ENCODE data around the gene TOP2B. TPM values are rescaled to one million over a fixed set of nuclear protein-coding genes. Genes with fewer than 3 reads are reported as not detected.

Gene TOP2B
- total RNA-seq, 1 donor from 2014 or later = 83.4 TPM

GRCh38 chr3:25690768-25691533 is 26.2 kb upstream of the TOP2B start:
- Histone ChIP-seq H3K9me3 (no peaks in the 10 kb centered on the region), H3K36me3 (no peaks in the 10 kb centered on the region), H3K4me3 (no peak overlapping the region), H3K27ac (no peak overlapping the region), H3K27me3 (no peaks in the 10 kb centered on the region), H3K4me1 (no peaks in the 10 kb centered on the region)
- ATAC-seq (no peak), DNase-seq (no peak)
- intact Hi-C loops (cut with DNase I) = no loop called here
- TF ChIP-seq CTCF (IDR thresholded peaks at IDR 0.05) = no peak

DNA sequence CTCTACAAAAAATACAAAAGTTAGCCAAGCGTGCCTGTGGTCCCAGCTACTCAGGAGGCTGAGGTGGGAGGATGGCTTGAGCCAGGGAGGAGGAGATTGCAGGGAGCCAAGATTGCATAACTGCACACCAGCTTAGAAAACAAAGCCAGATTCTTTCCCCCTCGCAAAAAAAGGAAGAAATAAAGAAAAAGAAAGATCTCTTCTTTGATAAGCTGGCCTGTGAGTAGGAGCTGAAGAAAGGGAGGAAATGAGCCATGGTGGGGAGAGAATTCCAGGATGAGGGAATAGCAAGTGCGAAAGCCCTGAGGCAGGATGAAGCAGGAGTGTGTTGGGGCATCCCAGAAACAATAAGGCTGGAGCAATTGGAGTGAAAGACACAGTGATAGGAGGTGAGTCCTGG is 24.5 kb upstream of the TOP2B start:
- H3K9me3 ChIP-seq = no peaks in the 10 kb centered on the region
- H3K4me1 ChIP-seq = no peaks in the 10 kb centered on the region
- no peaks in the 10 kb centered on the region for H3K36me3 ChIP-seq
- no peaks in the 10 kb centered on the region for H3K27me3 ChIP-seq
- TF ChIP-seq CTCF (IDR thresholded peaks at IDR 0.05) = no peak
- intact Hi-C loops (cut with DNase I) = no loop called here
- DNase-seq (no peak), ATAC-seq (no peak)
- no peak overlapping the region for H3K27ac ChIP-seq
- no peak overlapping the region for H3K4me3 ChIP-seq

DNA sequence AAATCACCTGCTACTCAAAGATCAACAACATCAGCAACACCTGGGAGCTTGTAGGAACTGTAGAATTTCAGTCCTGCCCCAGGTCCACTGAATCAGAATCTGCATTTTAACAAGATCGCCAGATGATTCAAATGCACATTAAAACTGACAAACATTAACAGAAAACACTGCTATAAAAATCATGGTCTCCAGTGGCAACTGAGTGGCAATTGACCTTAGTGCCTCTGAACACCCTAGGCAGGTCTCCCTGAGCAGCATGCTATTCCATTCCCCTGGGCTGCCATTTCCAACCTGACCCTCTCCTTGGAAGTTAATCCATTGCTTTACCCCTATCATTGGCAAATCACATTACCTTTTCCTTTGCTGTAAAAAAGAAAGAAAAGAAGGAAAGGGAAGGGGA is 23.0 kb upstream of the TOP2B start:
- ATAC-seq = no peak
- no peak for TF ChIP-seq CTCF (IDR thresholded peaks at IDR 0.05)
- H3K27ac ChIP-seq = no peak overlapping the region
- DNase-seq = no peak
- no peaks in the 10 kb centered on the region for H3K36me3 ChIP-seq
- no peaks in the 10 kb centered on the region for H3K9me3 ChIP-seq
- intact Hi-C loops (cut with DNase I) = no loop called here
- no peak overlapping the region for H3K4me3 ChIP-seq
- H3K27me3 ChIP-seq = no peaks in the 10 kb centered on the region
- H3K4me1 ChIP-seq = no peaks in the 10 kb centered on the region

DNA sequence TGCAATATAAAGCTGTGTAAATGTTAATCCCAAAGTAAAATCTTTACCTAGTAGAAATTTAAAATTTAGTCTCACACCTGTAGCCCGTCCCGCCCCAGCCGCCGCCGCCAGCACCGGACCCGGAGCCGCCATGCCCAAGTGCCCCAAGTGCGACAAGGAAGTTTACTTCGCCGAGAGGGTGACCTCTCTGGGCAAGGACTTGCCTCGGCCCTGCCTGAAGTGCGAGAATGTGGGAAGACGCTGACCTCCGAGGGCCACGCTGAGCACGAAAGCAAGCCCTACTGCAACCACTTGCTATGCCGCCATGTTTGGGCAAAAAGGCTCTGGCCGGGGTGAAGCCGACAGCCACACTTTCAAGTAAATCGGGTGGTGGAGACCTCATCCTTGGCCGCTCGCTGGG is 22.1 kb upstream of the TOP2B start:
- H3K27me3 ChIP-seq = no peaks in the 10 kb centered on the region
- intact Hi-C loops (cut with DNase I) = no loop called here
- no peak for TF ChIP-seq CTCF (IDR thresholded peaks at IDR 0.05)
- no peak for DNase-seq
- no peaks in the 10 kb centered on the region for H3K9me3 ChIP-seq
- no peaks in the 10 kb centered on the region for H3K36me3 ChIP-seq
- H3K27ac ChIP-seq = no peak overlapping the region
- no peaks in the 10 kb centered on the region for H3K4me1 ChIP-seq
- ATAC-seq = no peak
- no peak overlapping the region for H3K4me3 ChIP-seq

DNA sequence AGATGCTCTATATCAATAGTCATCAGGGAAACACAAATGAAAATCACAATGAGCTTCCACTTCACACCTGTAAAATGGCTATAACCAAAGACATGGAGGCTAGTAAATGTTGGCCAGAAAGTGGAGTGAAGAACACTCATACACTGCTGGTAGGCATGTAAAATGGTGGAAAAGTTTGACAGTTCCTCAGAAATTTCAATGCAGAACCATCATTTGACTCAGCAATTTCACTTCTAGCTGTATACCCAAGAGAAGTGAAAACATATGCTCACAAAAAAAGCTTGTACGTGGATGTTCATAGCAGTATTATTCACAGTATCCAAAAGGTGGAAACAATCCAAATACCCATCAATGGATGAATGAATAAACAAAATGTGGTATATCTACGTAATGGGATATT is 19.2 kb upstream of the TOP2B start:
- intact Hi-C loops (cut with DNase I) = no loop called here
- no peak for DNase-seq
- H3K36me3 ChIP-seq = no peaks in the 10 kb centered on the region
- H3K9me3 ChIP-seq = no peaks in the 10 kb centered on the region
- H3K4me1 ChIP-seq = no peaks in the 10 kb centered on the region
- TF ChIP-seq CTCF (IDR thresholded peaks at IDR 0.05) = no peak
- no peaks in the 10 kb centered on the region for H3K27me3 ChIP-seq
- ATAC-seq = no peak
- no peak overlapping the region for H3K27ac ChIP-seq
- H3K4me3 ChIP-seq = no peak overlapping the region

DNA sequence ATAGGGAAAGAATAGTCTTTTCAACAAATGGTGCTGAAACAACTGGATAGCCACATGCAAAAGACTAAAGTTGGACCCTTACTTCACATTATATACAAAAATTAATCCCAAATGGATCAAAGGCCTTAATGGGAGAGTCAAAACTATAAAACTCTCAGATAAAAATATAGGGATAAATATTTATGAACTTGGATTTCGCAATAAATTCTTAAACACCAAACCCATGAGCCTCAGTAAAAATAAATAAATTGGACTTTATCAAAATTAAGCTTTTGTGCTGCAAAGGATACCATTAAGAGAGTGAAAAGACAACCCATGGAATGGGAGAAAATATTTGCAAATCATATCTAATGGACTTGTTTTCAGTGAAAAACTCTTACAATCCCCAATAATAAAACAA is 18.7 kb upstream of the TOP2B start:
- no peaks in the 10 kb centered on the region for H3K27me3 ChIP-seq
- no peak for DNase-seq
- no peaks in the 10 kb centered on the region for H3K36me3 ChIP-seq
- no peak overlapping the region for H3K4me3 ChIP-seq
- ATAC-seq = no peak
- intact Hi-C loops (cut with DNase I) = no loop called here
- no peaks in the 10 kb centered on the region for H3K4me1 ChIP-seq
- H3K27ac ChIP-seq = no peak overlapping the region
- TF ChIP-seq CTCF (IDR thresholded peaks at IDR 0.05) = no peak
- H3K9me3 ChIP-seq = no peaks in the 10 kb centered on the region

All from upper lobe of right lung (tissue), 1 donor.